Measurements from ENCODE around the gene ZNF716.

ZNF716 gene

DNA sequence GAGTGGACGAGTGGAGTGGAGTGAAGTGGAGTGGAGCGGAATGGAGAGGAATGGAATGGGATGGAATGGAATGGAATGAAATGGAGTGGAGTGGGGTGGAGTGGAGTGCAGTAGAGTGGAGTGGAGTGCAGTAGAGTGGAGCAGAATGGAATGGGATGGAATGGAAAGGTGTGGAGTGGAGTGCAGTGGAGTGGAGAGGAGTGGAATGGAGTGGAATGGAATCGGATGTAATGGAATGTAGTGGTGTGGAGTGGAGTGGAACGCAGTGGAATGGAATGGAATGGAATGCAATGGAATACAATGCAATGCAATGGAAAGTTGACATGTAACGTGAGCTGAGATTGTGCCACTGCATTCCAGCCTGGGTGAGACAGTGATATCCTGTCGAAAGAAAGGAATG, 46.4 kb downstream of the ZNF716 start:
- ChIA-PET POLR2A (no interaction called here), CTCF (no interaction called here)
- DNase-seq (ENCODE audit: extremely low spot score), result no peak
- no peak for TF ChIP-seq ELF4 (IDR thresholded peaks at IDR 0.05)
- no peak for TF ChIP-seq FOXA1 (IDR thresholded peaks at IDR 0.05)
- TF ChIP-seq HDGF (IDR thresholded peaks at IDR 0.05; ENCODE audit: borderline replicate concordance), result no peak
- TF ChIP-seq SP1 (IDR thresholded peaks at IDR 0.05), result no peak
- TF ChIP-seq ZNF384 (IDR thresholded peaks at IDR 0.05), result no peak
- TF ChIP-seq LEF1 (IDR thresholded peaks at IDR 0.05; ENCODE audit: borderline replicate concordance), result no peak
- TF ChIP-seq SUZ12 (IDR thresholded peaks at IDR 0.05), result no peak
- TF ChIP-seq BHLHE40 (IDR thresholded peaks at IDR 0.05; ENCODE audit: borderline replicate concordance), result no peak
- no peak for TF ChIP-seq L3MBTL2 (conservative IDR thresholded peaks at IDR 0.05)
- TF ChIP-seq ARNT (IDR thresholded peaks at IDR 0.05), result no peak
- no peak for TF ChIP-seq FOXK2 (IDR thresholded peaks at IDR 0.05)
- TF ChIP-seq NFRKB (IDR thresholded peaks at IDR 0.05), result no peak
- TF ChIP-seq, protein P1, sequence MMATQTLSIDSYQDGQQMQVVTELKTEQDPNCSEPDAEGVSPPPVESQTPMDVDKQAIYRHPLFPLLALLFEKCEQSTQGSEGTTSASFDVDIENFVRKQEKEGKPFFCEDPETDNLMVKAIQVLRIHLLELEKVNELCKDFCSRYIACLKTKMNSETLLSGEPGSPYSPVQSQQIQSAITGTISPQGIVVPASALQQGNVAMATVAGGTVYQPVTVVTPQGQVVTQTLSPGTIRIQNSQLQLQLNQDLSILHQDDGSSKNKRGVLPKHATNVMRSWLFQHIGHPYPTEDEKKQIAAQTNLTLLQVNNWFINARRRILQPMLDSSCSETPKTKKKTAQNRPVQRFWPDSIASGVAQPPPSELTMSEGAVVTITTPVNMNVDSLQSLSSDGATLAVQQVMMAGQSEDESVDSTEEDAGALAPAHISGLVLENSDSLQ (IDR thresholded peaks at IDR 0.05), result no peak
- no peak for TF ChIP-seq CTBP1 (IDR thresholded peaks at IDR 0.05; ENCODE audit: borderline replicate concordance)
- TF ChIP-seq TARDBP (IDR thresholded peaks at IDR 0.05), result no peak
- no peak for TF ChIP-seq FOXM1 (IDR thresholded peaks at IDR 0.05; ENCODE audit: borderline replicate concordance)

DNA sequence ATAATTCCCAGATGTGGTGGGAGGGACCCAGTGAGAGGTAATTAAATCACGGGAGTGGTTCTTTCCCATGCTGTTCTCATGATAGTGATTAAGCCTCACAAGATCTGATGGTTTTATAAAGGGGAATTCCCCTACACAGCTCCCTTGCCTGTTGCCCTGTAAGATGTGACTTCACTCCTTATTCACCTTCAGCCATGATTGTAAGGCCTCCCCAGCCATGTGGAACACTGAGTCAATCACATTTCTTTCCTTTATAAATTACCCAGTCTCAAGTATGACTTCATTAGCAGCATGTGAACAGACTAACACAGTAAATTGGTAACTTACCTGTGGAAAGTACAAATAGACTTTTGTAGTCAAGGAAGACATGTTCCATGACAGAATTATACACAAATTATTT, 55.2 kb downstream of the ZNF716 start:
- no peak for DNase-seq (ENCODE audit: extremely low spot score)
- TF ChIP-seq BHLHE40 (IDR thresholded peaks at IDR 0.05; ENCODE audit: borderline replicate concordance), result no peak
- no peak for TF ChIP-seq SP1 (IDR thresholded peaks at IDR 0.05)
- no peak for TF ChIP-seq ARNT (IDR thresholded peaks at IDR 0.05)
- no peak for TF ChIP-seq FOXA1 (IDR thresholded peaks at IDR 0.05)
- no peak for TF ChIP-seq ZNF384 (IDR thresholded peaks at IDR 0.05)
- no peak for TF ChIP-seq CTBP1 (IDR thresholded peaks at IDR 0.05; ENCODE audit: borderline replicate concordance)
- no peak for TF ChIP-seq ELF4 (IDR thresholded peaks at IDR 0.05)
- ChIA-PET CTCF (no interaction called here), POLR2A (no interaction called here)
